Measurements from ENCODE around the gene MPV17L.
"Not testable (repeated sequence)": the region's sequence is repeated elsewhere in the genome, so short reads cannot be mapped to it uniquely, and the experiment has no call there.

MPV17L gene

GRCh38 chr16:15453296-15453695, 57.7 kb downstream of the MPV17L start:
- not testable (repeated sequence) for DNase-seq

DNA sequence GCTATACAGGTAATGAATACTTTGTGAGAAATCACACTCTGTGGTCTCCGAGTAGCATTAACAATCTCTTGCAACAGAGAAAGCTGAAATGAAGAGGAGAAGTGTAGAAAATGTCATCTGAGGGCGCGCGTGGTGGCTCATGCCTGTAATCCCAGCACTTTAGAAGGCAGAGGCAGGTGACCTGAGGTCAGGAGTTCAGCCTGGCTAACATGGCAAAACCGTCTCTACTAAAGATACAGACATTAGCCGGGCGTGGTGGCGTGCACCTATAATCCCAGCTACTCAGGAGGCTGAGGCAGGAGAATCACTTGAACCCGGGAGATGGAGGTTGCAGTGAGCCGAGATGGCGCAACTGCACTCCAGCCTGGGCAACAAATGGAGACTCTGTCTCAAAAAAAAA, 59.4 kb downstream of the MPV17L start:
- DNase-seq: not testable (repeated sequence)

- DNase-seq: no peak
Measured at GRCh38 chr16:15457400-15457799, 61.8 kb downstream of the MPV17L start.

- peak; percentile 8 for DNase-seq
Measured at GRCh38 chr16:15457958-15458357, 62.4 kb downstream of the MPV17L start.

DNA sequence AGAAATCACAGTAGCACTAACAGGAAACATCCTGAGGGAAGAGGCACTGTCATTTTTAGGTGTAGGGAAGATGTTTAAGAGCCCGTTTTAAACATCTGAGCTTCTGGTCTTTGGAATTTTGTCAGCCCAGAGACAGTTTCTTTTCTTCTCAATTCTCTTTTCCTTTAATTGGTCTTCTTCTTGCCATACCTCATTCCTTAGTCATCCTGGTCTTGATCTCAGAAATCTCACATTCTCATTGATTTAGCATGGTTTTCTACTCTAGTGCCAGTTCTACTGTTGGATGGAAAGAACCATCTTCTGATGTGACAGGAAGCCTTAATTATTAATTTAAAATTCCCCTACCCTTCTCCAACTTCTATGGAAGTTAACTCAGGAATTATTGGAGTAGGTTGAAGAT, 64.2 kb downstream of the MPV17L start:
- no peak for DNase-seq

GRCh38 chr16:15460601-15461000, 65.0 kb downstream of the MPV17L start:
- DNase-seq: no peak

DNA sequence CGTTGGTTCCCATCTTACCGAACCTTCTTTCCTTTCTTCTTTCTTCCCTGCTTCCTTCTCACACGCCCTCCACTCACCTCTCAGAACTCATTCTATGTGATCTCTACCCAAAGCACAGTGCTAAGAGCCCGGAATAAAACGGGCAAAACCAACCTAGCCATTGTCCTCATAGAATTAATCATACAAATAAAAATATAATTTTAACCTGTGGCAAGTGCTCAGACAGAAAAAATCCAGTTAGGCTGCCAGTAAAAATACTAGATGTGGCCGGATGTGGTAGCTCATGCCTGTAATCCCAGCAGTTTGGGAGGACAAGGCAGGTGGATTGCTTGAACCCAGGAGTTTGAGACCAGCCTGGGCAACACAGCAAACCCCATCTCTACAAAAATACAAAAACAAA, 65.8 kb downstream of the MPV17L start:
- no peak for DNase-seq
